Right lobe of liver (tissue), 4 donors: Measurements from ENCODE around the gene PIF1.

ENCODE experiments used
- CTCF ChIP-seq, 4 donors: fragments of 200-600 bp in 3 of 4; fragments of 450-650 bp in 1 of 4; IDR thresholded peaks; one replicate each; pipeline versions ENCODE4 v1.5.1 to v1.8.0; 2016 to 2022; ENCODE audit warnings: antibody characterized with exemption in 4 of 4, mild to moderate bottlenecking in 2 of 4
- POLR2A ChIP-seq: fragments of 450-650 bp; IDR thresholded peaks from one replicate; pipeline ENCODE4 v1.6.1; 2017; ENCODE audit warnings: antibody characterized with exemption, mild to moderate bottlenecking
- donor health status: DM: no; HTN: no; CAD: no.
- donor health status: DM: no; HTN: no; CAD: no.
- donor health status: DM: no; HTN: yes; CAD: no.

- TF ChIP-seq POLR2A (no peak), CTCF (IDR thresholded peaks at IDR 0.05) (no peak)
Observed at GRCh38 chr15:64772964-64773363, 52.5 kb downstream of the PIF1 start.
